IMR-90 (cell line): ENCODE data around the gene PCDHB10. TPM values are rescaled to one million over a fixed set of nuclear protein-coding genes. Genes with fewer than 3 reads are reported as not detected.
A peak's percentile ranks its signal among the peaks of the same experiment; 100 is the strongest.
"Not testable (repeated sequence)": the region's sequence is repeated elsewhere in the genome, so short reads cannot be mapped to it uniquely, and the experiment has no call there.

Experiments
- ATAC-seq: fragments of 200-7000 bp; cut with Tn5 transposase; 2 replicates; pipeline ENCODE4 v1.9.1; 2020; ENCODE audit warnings: low read depth, mild to moderate bottlenecking, moderate library complexity
- BruUV-seq: library from RNA; stranded (reverse); fragments of 400-500 nt; replicated peaks from 2 replicates; lab custom pipeline; 2021; lab: Mats Ljungman, UMichigan
- CTCF ChIA-PET: fragments of 300-600 bp; formaldehyde crosslinking; extraction: SDS; loops from one replicate; lab custom pipeline; 2021; ENCODE audit warnings: antibody characterized with exemption; lab: Yijun Ruan, JAX
- POLR2A ChIA-PET: fragments of 300-600 bp; sonication (Branson Sonifier 250); formaldehyde crosslinking; loops from one replicate; lab custom pipeline; 2022; ENCODE audit warnings: antibody characterized with exemption; ENCODE audit not compliant: unreplicated experiment; lab: Charles Lee
- DNase-seq: peaks from one replicate; pipeline ENCODE4 v3.0.0; 2013
- H2AFZ ChIP-seq: replicated peaks from 2 replicates; pipeline ENCODE3; 2013; ENCODE audit warnings: low read length, mild to moderate bottlenecking; ENCODE audit not compliant: poor library complexity
- H2AK5ac ChIP-seq: 2 replicates; pipeline ENCODE4 v1.6.1; 2013; ENCODE audit warnings: low read depth, low read length, inconsistent platforms
- H2AK9ac ChIP-seq: replicated peaks from 2 replicates; pipeline ENCODE3; 2013; ENCODE audit warnings: mild to moderate bottlenecking, low read depth, low read length, moderate library complexity; ENCODE audit not compliant: poor library complexity
- H2BK120ac ChIP-seq: 2 replicates; pipeline ENCODE4 v1.6.1; 2013; ENCODE audit warnings: low read depth, low read length, inconsistent platforms
- H2BK15ac ChIP-seq: 3 replicates; pipeline ENCODE4 v1.6.1; 2013; ENCODE audit warnings: low read depth, low read length, inconsistent platforms
- H2BK20ac ChIP-seq: 2 replicates; pipeline ENCODE4 v1.6.1; 2013; ENCODE audit warnings: low read depth, mild to moderate bottlenecking, inconsistent platforms, low read length, moderate library complexity
- H2BK5ac ChIP-seq: 2 replicates; pipeline ENCODE4 v1.6.1; 2013; ENCODE audit warnings: mild to moderate bottlenecking, low read depth, low read length, inconsistent platforms; ENCODE audit not compliant: poor library complexity, severe bottlenecking
- H3K14ac ChIP-seq: replicated peaks from 2 replicates; pipeline ENCODE4 v1.6.1; 2013; ENCODE audit warnings: low read depth, low read length, inconsistent platforms
- H3K18ac ChIP-seq: 2 replicates; pipeline ENCODE4 v1.6.1; 2013; ENCODE audit warnings: low read depth, low read length, control low read depth
- H3K23ac ChIP-seq: 2 replicates; pipeline ENCODE4 v1.6.1; 2013; ENCODE audit warnings: low read depth, low read length, inconsistent platforms
- H3K27ac ChIP-seq: 2 replicates; pipeline ENCODE4 v1.5.1; 2013; ENCODE audit warnings: mild to moderate bottlenecking, control low read depth, low read length; ENCODE audit not compliant: insufficient read depth
- H3K27me3 ChIP-seq: 2 replicates; pipeline ENCODE4 v1.6.1; 2013; ENCODE audit warnings: low read length; ENCODE audit not compliant: control insufficient read depth, insufficient read depth
- H3K36me3 ChIP-seq: 2 replicates; pipeline ENCODE4 v1.6.1; 2013; ENCODE audit warnings: low read length, mixed read lengths; ENCODE audit not compliant: control insufficient read depth, insufficient read depth
- H3K4ac ChIP-seq: 2 replicates; pipeline ENCODE4 v1.6.1; 2013; ENCODE audit warnings: low read depth, low read length, inconsistent platforms
- H3K4me1 ChIP-seq: 2 replicates; pipeline ENCODE4 v1.6.1; 2013; ENCODE audit warnings: low read length, mixed read lengths; ENCODE audit not compliant: control insufficient read depth, insufficient read depth
- H3K4me2 ChIP-seq: 2 replicates; pipeline ENCODE4 v1.6.1; 2013; ENCODE audit warnings: low read depth, mild to moderate bottlenecking, control low read depth, low read length, moderate library complexity
- H3K4me3 ChIP-seq: 2 replicates; pipeline ENCODE4 v1.5.1; 2013; ENCODE audit warnings: low read depth, mild to moderate bottlenecking, control low read depth, low read length, moderate library complexity; ENCODE audit not compliant: insufficient read depth
- H3K56ac ChIP-seq: 2 replicates; pipeline ENCODE4 v1.6.1; 2013; ENCODE audit warnings: low read length, inconsistent platforms; ENCODE audit not compliant: insufficient read depth; ENCODE audit errors: extremely low read depth
- H3K79me1 ChIP-seq, 2 experiments: 2 replicates each; pipeline ENCODE4 v1.6.1; 2013; ENCODE audit warnings: low read length in 2 of 2, inconsistent platforms in 1 of 2, low read depth in 1 of 2
- H3K9ac ChIP-seq: 2 replicates; pipeline ENCODE4 v1.6.1; 2013; ENCODE audit warnings: low read depth, low read length, control low read depth
- H3K9me1 ChIP-seq: 2 replicates; pipeline ENCODE4 v1.6.1; 2013; ENCODE audit warnings: low read length, inconsistent platforms; ENCODE audit not compliant: insufficient read depth
- H3K9me3 ChIP-seq: 2 replicates; pipeline ENCODE4 v1.6.1; 2013; ENCODE audit warnings: low read length; ENCODE audit not compliant: control insufficient read depth, insufficient read depth
- H4K20me1 ChIP-seq: 2 replicates; pipeline ENCODE4 v1.6.1; 2013; ENCODE audit warnings: low read length, inconsistent platforms; ENCODE audit not compliant: insufficient read depth
- H4K5ac ChIP-seq: 2 replicates; pipeline ENCODE4 v1.6.1; 2013; ENCODE audit warnings: mild to moderate bottlenecking, low read depth, low read length, control low read depth
- H4K8ac ChIP-seq, 2 experiments: 2 replicates each; pipeline ENCODE4 v1.6.1; 2013; ENCODE audit warnings: low read depth in 2 of 2, low read length in 2 of 2, control low read depth in 1 of 2, inconsistent platforms in 1 of 2
- H4K91ac ChIP-seq: 2 replicates; pipeline ENCODE4 v1.6.1; 2013; ENCODE audit warnings: low read depth, low read length, inconsistent platforms; ENCODE audit not compliant: insufficient read depth
- RCOR1 ChIP-seq: IDR thresholded peaks from 2 replicates; pipeline ENCODE4 v1.6.1; 2012; ENCODE audit warnings: mild to moderate bottlenecking, low read length, improper control_type of control experiment; ENCODE audit not compliant: insufficient replicate concordance
- WGBS, 2 experiments: methylation state at CpG; one replicate each; pipeline versions ENCODE4 v1.1.5 to v1.1.7; 2013; ENCODE audit warnings: missing lambda C conversion rate in 2 of 2; ENCODE audit not compliant: insufficient read length in 1 of 2; ENCODE audit errors: extremely low coverage in 2 of 2; 5-methylcytosine and 5-hydroxymethylcytosine counted together
- dilution Hi-C: fragments of 300-500 bp; cut with HindIII; formaldehyde crosslinking; loops from one replicate; pipeline ENCODE4 v1.14.3; 2018; ENCODE audit warnings: low sequenced_read_pairs; ENCODE audit not compliant: unreplicated experiment
- in situ Hi-C: fragments of 300-500 bp; cut with MboI; formaldehyde crosslinking; loops from 3 replicates; pipeline ENCODE4 v1.14.3; 2019; ENCODE audit warnings: low sequenced_read_pairs, inconsistent platforms, mixed read lengths
- intact Hi-C: fragments of 100-400 bp; cut with micrococcal nuclease; formaldehyde crosslinking; loops from 2 replicates; pipeline ENCODE4 v1.10.0; 2022
- polyA plus RNA-seq, 3 experiments: library from polyadenylated mRNA; depleted of rRNA; stranded (reverse); fragments of >200 nt; gene quantifications; 2 replicates each; pipeline ENCODE4 v1.2.3, GENCODE V29; 2012; ENCODE audit warnings: low replicate concordance in 1 of 3
- total RNA-seq: library from RNA; depleted of rRNA; stranded (reverse); fragments of >200 nt; gene quantifications from 2 replicates; pipeline ENCODE4 v1.2.3, GENCODE V29; 2012

PCDHB10 gene
- total and polyA plus RNA-seq, 2 of the 4 experiments (the other 2 are of a cell fraction) = 0.18 to 0.22 TPM

- Histone ChIP-seq H3K18ac (no peak overlapping the region), H4K91ac (no peak overlapping the region), H3K4ac (no peak overlapping the region), H3K27me3 (no peaks in the 10 kb centered on the region), H2BK5ac (no peak overlapping the region), H3K23ac (no peak overlapping the region), H2AK9ac (no peak overlapping the region), H3K9me3 (peaks cover 22% of the 10 kb centered on the region; the same call in 1 of the 2 replicates), H3K4me2 (no peak overlapping the region), H2BK15ac (no peak overlapping the region), H3K27ac (no peak overlapping the region), H2BK120ac (no peak overlapping the region), H2AK5ac (no peak overlapping the region), H3K14ac (no peak overlapping the region), H4K8ac (no peak overlapping the region), H3K9me1 (no peaks in the 10 kb centered on the region), H3K36me3 (no peaks in the 10 kb centered on the region), H3K79me1 (no peaks in the 10 kb centered on the region), H4K20me1 (no peaks in the 10 kb centered on the region), H3K4me3 (no peak overlapping the region), H2BK20ac (no peak overlapping the region), H3K56ac (no peak overlapping the region), H2AFZ (no peak overlapping the region), H3K9ac (no peak overlapping the region), H3K4me1 (no peaks in the 10 kb centered on the region), H4K5ac (no peak overlapping the region)
- in situ Hi-C loops (no loop called here), intact Hi-C loops (no loop called here), dilution Hi-C loops (no loop called here)
- no TSS peak for BruUV-seq
- ATAC-seq (no peak), DNase-seq (no peak)
- no peak for TF ChIP-seq RCOR1
- no CpG with 5 or more reads among the region's 1 CpG for WGBS, 2 experiments
- ChIA-PET POLR2A (no interaction called here), CTCF (no interaction called here)
These were observed 16.2 kb upstream of the PCDHB10 start for GRCh38 chr5:141175933-141176332.

GRCh38 chr5:141177577-141178191 lies 14.5 kb upstream of the PCDHB10 start, which contains the start of gene PCDHB8:
Gene PCDHB8 (plus strand): TSS chr5:141177790. CDS start chr5:141178035, 245 bp downstream.
- H3K9me1 ChIP-seq, H3K4ac ChIP-seq, in situ Hi-C loops, DNase-seq, H3K4me2 ChIP-seq, dilution Hi-C loops, H3K4me1 ChIP-seq, H2BK15ac ChIP-seq, H3K18ac ChIP-seq, H3K27me3 ChIP-seq, H2BK120ac ChIP-seq, H3K23ac ChIP-seq, BruUV-seq, H4K5ac ChIP-seq, H4K20me1 ChIP-seq, H4K8ac ChIP-seq, H3K36me3 ChIP-seq, POLR2A ChIA-PET, H2AK9ac ChIP-seq, H2BK20ac ChIP-seq, H3K27ac ChIP-seq, CTCF ChIA-PET, intact Hi-C loops, H2AFZ ChIP-seq, H3K14ac ChIP-seq, H4K91ac ChIP-seq, H3K9ac ChIP-seq, H3K79me1 ChIP-seq, H2BK5ac ChIP-seq, H3K56ac ChIP-seq, H2AK5ac ChIP-seq: not testable (repeated sequence)
- H3K9me3 ChIP-seq = peaks cover 23% of the 10 kb centered on the region; the same call in 1 of the 2 replicates
- no CpG with 5 or more reads among the region's 18 CpGs for WGBS, 2 experiments
- ATAC-seq = peak; percentile 14; the same call in 1 of the 2 replicates
- 0 out of 2 replicates have a peak within 1 kb of the TSS, but pooled peaks have one; percentile 26 for H3K4me3 ChIP-seq
